ENCODE measurements around the gene GOT1. TPM values are rescaled to one million over a fixed set of nuclear protein-coding genes. Genes with fewer than 3 reads are reported as not detected.

The GOT1 gene
- 23.8 and 29.9 TPM in 2 replicates for total RNA-seq

DNA sequence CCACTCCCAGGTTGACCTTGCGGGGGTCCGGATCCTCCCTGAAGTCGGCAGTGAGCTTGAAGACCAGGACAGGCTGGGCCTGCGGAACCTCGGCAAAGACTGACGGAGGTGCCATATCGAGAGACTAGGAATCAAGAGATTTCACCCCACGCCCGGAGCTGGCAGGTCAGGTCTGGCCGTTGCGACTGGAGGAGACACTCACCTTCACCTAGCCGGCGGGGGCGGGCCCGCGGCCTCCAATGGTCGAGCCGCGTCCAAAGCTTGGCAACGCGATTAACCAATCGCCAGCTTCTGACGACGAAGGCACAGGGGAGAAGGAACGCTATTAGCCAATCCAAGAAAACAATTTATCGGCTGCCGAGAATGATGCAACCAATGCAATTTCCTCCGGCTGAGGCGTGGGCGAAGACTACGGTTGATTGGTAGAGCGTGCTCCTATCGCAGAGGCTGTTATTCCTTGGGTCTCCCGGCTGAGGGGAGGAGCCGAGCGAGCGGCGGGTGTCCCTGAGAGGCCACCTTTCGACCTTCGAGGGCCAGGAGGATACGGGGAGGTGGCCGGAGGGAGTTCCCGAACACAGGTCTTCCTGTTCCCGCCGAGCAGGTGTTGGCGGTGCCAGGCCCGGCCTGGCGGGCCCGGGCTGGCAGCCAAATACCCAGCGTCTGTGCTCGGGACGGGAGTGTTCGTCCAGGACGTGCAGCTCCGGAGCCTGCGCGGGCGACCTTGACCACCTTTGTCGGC lies at the start of gene GOT1:
GOT1 (minus strand) TSS at position 174 of the 739 bp plus-strand sequence; CDS start at position 115, 59 bp downstream.

Other genes with a start within 250 kb of the GOT1 start
- gene HPSE2, start 194.8 kb downstream of the GOT1 start, total RNA-seq = not detected in 2 replicates
- 0.07 and 0.17 TPM in 2 replicates for gene CNNM1, start 101.3 kb downstream of the GOT1 start, total RNA-seq
- gene NKX2-3, start 102.3 kb upstream of the GOT1 start, total RNA-seq = not detected in 2 replicates
- 16.2 and 21.7 TPM in 2 replicates for gene SLC25A28, start 189.8 kb upstream of the GOT1 start, total RNA-seq
- 25.9 and 49.5 TPM in 2 replicates for gene ENTPD7, start 228.9 kb upstream of the GOT1 start, total RNA-seq

Data from smooth muscle cell of the pulmonary artery (primary cell).